Measurements from ENCODE around the gene UBAC2. TPM values are rescaled to one million over a fixed set of nuclear protein-coding genes. Genes with fewer than 3 reads are reported as not detected.

The UBAC2 gene
- total and polyA plus RNA-seq, 2 of the 8 experiments (the other 6 are each of a cell fraction or from before 2014, with no cell fraction given) = 75.9 to 76.9 TPM

GRCh38 chr13:99178636-99179035 lies 22.0 kb upstream of the UBAC2 start:
- Histone ChIP-seq H2AK5ac (ENCODE audit: low read depth, low read length) (no peak overlapping the region), H2BK120ac (replicated peaks; ENCODE audit: low read depth, low read length) (no peak overlapping the region), H3K79me2 (ENCODE audit: control insufficient read depth in 1 of 2, insufficient read depth in 2 of 2, low read length in 2 of 2) (no peaks in the 10 kb centered on the region), H4K5ac (ENCODE audit: insufficient read length, low read depth, low read length) (no peak overlapping the region), H3K9me3 (ENCODE audit: insufficient read depth in 2 of 2, low read depth in 1 of 2, low read length in 1 of 2) (peaks cover 0 to 13% of the 10 kb centered on the region in 2 experiments; a peak in 2 of 4 replicates), H3K14ac (ENCODE audit: insufficient read length) (no peak overlapping the region), H3K79me1 (ENCODE audit: low read depth, low read length) (no peaks in the 10 kb centered on the region), H3K27ac (ENCODE audit: low read depth, low read length) (no peak overlapping the region), H3K9ac (replicated peaks in 1 of 4; ENCODE audit: extremely low read depth in 1 of 4, low read depth in 3 of 4, low read length in 3 of 4) (no peak overlapping the region), H3K23ac (ENCODE audit: insufficient read length) (no peak overlapping the region), H2BK20ac (ENCODE audit: low read length) (no peak overlapping the region), H2AFZ (ENCODE audit: low read length) (no peak overlapping the region), H4K8ac (ENCODE audit: extremely low read depth, insufficient read depth, low read length) (0 out of 2 replicates have a peak overlapping the region, but pooled peaks have one; percentile 35), H3K4me2 (ENCODE audit: insufficient read depth in 1 of 2, low read depth in 2 of 2, low read length in 2 of 2) (no peak overlapping the region), H3K18ac (ENCODE audit: extremely low read depth, low read length) (no peak overlapping the region), H3K27me3 (replicated peaks in 1 of 4; ENCODE audit: control insufficient read depth in 3 of 4, extremely low read depth in 1 of 4, insufficient read depth in 3 of 4, low read length in 3 of 4) (no peaks in the 10 kb centered on the region), H3K4ac (replicated peaks; ENCODE audit: insufficient read length, low read depth, low read length) (no peak overlapping the region), H4K20me1 (replicated peaks in 1 of 2; ENCODE audit: control insufficient read depth in 1 of 2, insufficient read depth in 2 of 2, low read length in 2 of 2) (no peaks in the 10 kb centered on the region), H3K23me2 (ENCODE audit: low read depth, low read length) (no peaks in the 10 kb centered on the region), H3K56ac (replicated peaks; ENCODE audit: insufficient read length, low read depth, low read length) (no peak overlapping the region), H2BK15ac (ENCODE audit: low read length) (no peak overlapping the region), H4K91ac (replicated peaks; ENCODE audit: insufficient read length, low read length) (no peak overlapping the region), H3K4me1 (replicated peaks in 1 of 4; ENCODE audit: control insufficient read depth in 3 of 4, insufficient read depth in 4 of 4, low read length in 3 of 4) (no peaks in the 10 kb centered on the region), H3K36me3 (ENCODE audit: control insufficient read depth in 2 of 4, insufficient read depth in 4 of 4, low read length in 3 of 4) (no peaks in the 10 kb centered on the region; a peak in 1 of 8 replicates), H2BK12ac (ENCODE audit: low read depth, low read length) (no peak overlapping the region), H3K4me3 (ENCODE audit: extremely low read depth in 1 of 4, insufficient read depth in 2 of 4, low read depth in 3 of 4, low read length in 4 of 4) (no peak overlapping the region), H2BK5ac (ENCODE audit: low read depth, low read length) (no peak overlapping the region)
- TF ChIP-seq SRF (IDR thresholded peaks at IDR 0.05; ENCODE audit: low read depth, low read length) (no peak), TAF7 (optimal IDR thresholded peaks at IDR 0.05; ENCODE audit: borderline replicate concordance, low read depth, low read length) (no peak), CBX5 (IDR thresholded peaks at IDR 0.05; ENCODE audit: low read depth, low read length) (no peak), CREB1 (IDR thresholded peaks at IDR 0.05) (no peak), EGR1 (IDR thresholded peaks at IDR 0.05; ENCODE audit: borderline replicate concordance, low read depth, low read length) (no peak), NANOG (IDR thresholded peaks at IDR 0.05; ENCODE audit: insufficient read depth, low read depth, low read length, poor library complexity, severe bottlenecking) (no peak), FOSL1 (IDR thresholded peaks at IDR 0.05; ENCODE audit: insufficient read depth, low read depth, low read length) (no peak), HDAC6 (IDR thresholded peaks at IDR 0.05; ENCODE audit: low read depth, low read length) (no peak), PHF8 (conservative IDR thresholded peaks at IDR 0.05; ENCODE audit: low read depth, low read length) (no peak), CTBP2 (IDR thresholded peaks at IDR 0.05; ENCODE audit: borderline replicate concordance, insufficient read depth, insufficient read length, low read length) (no peak), RBBP5 (IDR thresholded peaks at IDR 0.05; ENCODE audit: borderline replicate concordance, low read depth, low read length) (no peak), JUN (IDR thresholded peaks at IDR 0.05; ENCODE audit: low read depth, low read length) (no peak), SIRT6 (IDR thresholded peaks at IDR 0.05; ENCODE audit: low read length) (no peak), SAP30 (IDR thresholded peaks at IDR 0.05; ENCODE audit: insufficient read depth, insufficient replicate concordance, low read length) (no peak)
- POLR2A ChIA-PET (ENCODE audit: partially characterized antibody) = no interaction called here
- WGBS, 2 experiments (ENCODE audit: extremely low coverage in 1 of 2, insufficient coverage in 1 of 2, insufficient read length in 1 of 2, insufficient replicate concordance in 2 of 2, low coverage in 1 of 2, low lambda C conversion rate in 2 of 2, missing lambda C conversion rate in 1 of 2) = 96% methylated on average over 4 of the region's 4 CpGs; no CpG with 5 or more reads in 1 of the 2 experiments
- no peak for FAIRE-seq
- CTCF ChIA-PET (ENCODE audit: partially characterized antibody) = interaction anchor here (0.5 to 12.7 kb wide), 9 partner anchors 20 to 336 kb away, joined by 3 to 242 read pairs (median 3); no protein-coding TSS in a partner anchor
- no peak for DNase-seq (ENCODE audit: low read depth in 1 of 2, low spot score in 2 of 2)
